ENCODE measurements around the gene GALNT18.

The GALNT18 gene

DNA sequence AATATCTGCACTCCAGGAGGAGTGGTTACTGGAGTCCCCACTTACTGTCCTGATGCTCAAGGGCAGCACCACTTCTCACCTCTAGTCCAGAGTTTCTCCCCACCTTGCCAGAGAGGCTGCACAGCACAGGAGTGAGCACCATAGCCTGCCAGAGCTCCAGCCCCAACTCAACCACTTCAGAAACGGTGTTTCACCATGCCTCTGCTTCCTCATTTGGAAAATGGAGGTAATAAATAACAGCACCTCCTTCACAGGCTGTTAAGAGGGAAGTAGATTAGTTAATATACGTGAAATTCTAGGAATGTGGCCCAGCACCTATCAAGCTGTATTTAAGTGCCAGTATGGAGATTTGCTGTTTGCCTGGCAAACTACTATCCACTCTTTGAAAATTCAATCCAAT is 63.0 kb downstream of the GALNT18 start:
- no peaks in the 10 kb centered on the region for H3K9me3 ChIP-seq (ENCODE audit: insufficient read depth, low read length)
- TF ChIP-seq EZH2phosphoT487 (conservative IDR thresholded peaks at IDR 0.05; ENCODE audit: low read length): no peak
- TF ChIP-seq, protein P1, sequence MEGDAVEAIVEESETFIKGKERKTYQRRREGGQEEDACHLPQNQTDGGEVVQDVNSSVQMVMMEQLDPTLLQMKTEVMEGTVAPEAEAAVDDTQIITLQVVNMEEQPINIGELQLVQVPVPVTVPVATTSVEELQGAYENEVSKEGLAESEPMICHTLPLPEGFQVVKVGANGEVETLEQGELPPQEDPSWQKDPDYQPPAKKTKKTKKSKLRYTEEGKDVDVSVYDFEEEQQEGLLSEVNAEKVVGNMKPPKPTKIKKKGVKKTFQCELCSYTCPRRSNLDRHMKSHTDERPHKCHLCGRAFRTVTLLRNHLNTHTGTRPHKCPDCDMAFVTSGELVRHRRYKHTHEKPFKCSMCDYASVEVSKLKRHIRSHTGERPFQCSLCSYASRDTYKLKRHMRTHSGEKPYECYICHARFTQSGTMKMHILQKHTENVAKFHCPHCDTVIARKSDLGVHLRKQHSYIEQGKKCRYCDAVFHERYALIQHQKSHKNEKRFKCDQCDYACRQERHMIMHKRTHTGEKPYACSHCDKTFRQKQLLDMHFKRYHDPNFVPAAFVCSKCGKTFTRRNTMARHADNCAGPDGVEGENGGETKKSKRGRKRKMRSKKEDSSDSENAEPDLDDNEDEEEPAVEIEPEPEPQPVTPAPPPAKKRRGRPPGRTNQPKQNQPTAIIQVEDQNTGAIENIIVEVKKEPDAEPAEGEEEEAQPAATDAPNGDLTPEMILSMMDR (IDR thresholded peaks at IDR 0.05; ENCODE audit: insufficient read depth, low read length, poor library complexity, severe bottlenecking): no peak
- H3K4me3 ChIP-seq (ENCODE audit: insufficient read depth, low read length, poor library complexity, severe bottlenecking): no peak overlapping the region
- no peaks in the 10 kb centered on the region for H3K79me2 ChIP-seq (ENCODE audit: insufficient read depth, low read length)
- H3K27ac ChIP-seq (ENCODE audit: low read depth, low read length): no peak overlapping the region
- H3K4me2 ChIP-seq (ENCODE audit: low read depth, low read length, poor library complexity, severe bottlenecking): no peak overlapping the region
- no peak overlapping the region for H3K9ac ChIP-seq (ENCODE audit: low read length)
- H2AFZ ChIP-seq (ENCODE audit: low read depth, low read length, severe bottlenecking): no peak overlapping the region
- H3K9me2 ChIP-seq (replicated peaks; ENCODE audit: insufficient read depth, low read length): no peaks in the 10 kb centered on the region
- no peaks in the 10 kb centered on the region for H3F3A ChIP-seq (ENCODE audit: insufficient read depth)
- no peaks in the 10 kb centered on the region for H4K20me1 ChIP-seq (ENCODE audit: low read depth, low read length)
- no peaks in the 10 kb centered on the region for H3K27me3 ChIP-seq (ENCODE audit: low read length)
- no peaks in the 10 kb centered on the region for H3K36me3 ChIP-seq (ENCODE audit: low read length)

DNA sequence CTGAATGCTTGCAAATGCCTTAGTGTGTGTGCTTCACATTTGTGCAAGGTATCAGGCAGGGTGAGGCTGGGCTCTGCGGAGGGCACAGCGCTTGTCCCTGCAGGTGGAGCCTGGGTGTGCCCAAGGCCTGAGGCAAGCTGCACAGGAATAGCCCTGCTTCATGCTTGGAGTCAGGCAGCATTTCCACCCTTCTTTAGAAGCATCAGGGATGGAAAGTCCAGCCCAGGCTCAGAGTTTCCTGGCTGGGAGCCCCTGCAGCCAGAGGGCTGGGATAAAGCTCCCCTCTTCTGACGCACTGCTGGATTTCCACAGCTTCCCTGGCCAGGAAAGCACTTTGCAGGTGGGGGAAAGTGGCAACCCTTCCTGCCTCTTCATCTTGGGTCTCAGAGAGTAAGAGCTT is 63.4 kb downstream of the GALNT18 start:
- Histone ChIP-seq H3F3A (ENCODE audit: insufficient read depth) (no peaks in the 10 kb centered on the region), H3K9me2 (replicated peaks; ENCODE audit: insufficient read depth, low read length) (no peaks in the 10 kb centered on the region), H3K9me3 (ENCODE audit: insufficient read depth, low read length) (no peaks in the 10 kb centered on the region), H3K27ac (ENCODE audit: low read depth, low read length) (no peak overlapping the region), H3K36me3 (ENCODE audit: low read length) (no peaks in the 10 kb centered on the region), H3K9ac (ENCODE audit: low read length) (no peak overlapping the region), H4K20me1 (ENCODE audit: low read depth, low read length) (no peaks in the 10 kb centered on the region), H3K4me3 (ENCODE audit: insufficient read depth, low read length, poor library complexity, severe bottlenecking) (no peak overlapping the region), H3K4me2 (ENCODE audit: low read depth, low read length, poor library complexity, severe bottlenecking) (no peak overlapping the region), H3K27me3 (ENCODE audit: low read length) (no peaks in the 10 kb centered on the region), H2AFZ (ENCODE audit: low read depth, low read length, severe bottlenecking) (no peak overlapping the region), H3K79me2 (ENCODE audit: insufficient read depth, low read length) (no peaks in the 10 kb centered on the region)
- TF ChIP-seq EZH2phosphoT487 (conservative IDR thresholded peaks at IDR 0.05; ENCODE audit: low read length): no peak
- TF ChIP-seq, protein P1 (IDR thresholded peaks at IDR 0.05; ENCODE audit: insufficient read depth, low read length, poor library complexity, severe bottlenecking): no peak

DNA sequence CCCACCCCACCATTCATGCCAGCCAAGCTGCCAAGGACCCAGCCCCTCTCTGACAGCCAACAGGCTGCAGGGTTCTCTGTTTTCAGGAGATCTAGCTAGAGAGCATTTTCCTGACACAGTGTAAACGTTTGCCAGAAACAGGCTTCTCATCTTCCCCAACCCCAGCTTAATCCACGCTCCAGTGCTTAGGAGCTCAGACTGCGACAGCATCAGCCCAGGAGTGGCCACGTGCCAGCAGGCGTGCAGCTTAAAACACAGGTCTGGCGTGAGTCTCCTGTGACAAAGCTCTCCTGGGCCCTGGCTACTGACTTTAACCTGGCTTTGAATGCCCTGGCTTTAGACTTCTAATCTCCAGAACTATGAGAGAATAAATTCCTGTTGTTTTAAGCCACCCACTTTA is 66.6 kb downstream of the GALNT18 start:
- Histone ChIP-seq H3K4me2 (ENCODE audit: low read depth, low read length, poor library complexity, severe bottlenecking) (no peak overlapping the region), H2AFZ (ENCODE audit: low read depth, low read length, severe bottlenecking) (no peak overlapping the region), H3K79me2 (ENCODE audit: insufficient read depth, low read length) (no peaks in the 10 kb centered on the region), H3K9ac (ENCODE audit: low read length) (no peak overlapping the region), H3K9me2 (replicated peaks; ENCODE audit: insufficient read depth, low read length) (no peaks in the 10 kb centered on the region), H3K27me3 (ENCODE audit: low read length) (no peaks in the 10 kb centered on the region), H3K9me3 (ENCODE audit: insufficient read depth, low read length) (no peaks in the 10 kb centered on the region), H3K4me3 (ENCODE audit: insufficient read depth, low read length, poor library complexity, severe bottlenecking) (no peak overlapping the region), H3K27ac (ENCODE audit: low read depth, low read length) (no peak overlapping the region), H3K36me3 (ENCODE audit: low read length) (no peaks in the 10 kb centered on the region), H4K20me1 (ENCODE audit: low read depth, low read length) (no peaks in the 10 kb centered on the region), H3F3A (ENCODE audit: insufficient read depth) (no peaks in the 10 kb centered on the region)
- no peak for TF ChIP-seq EZH2phosphoT487 (conservative IDR thresholded peaks at IDR 0.05; ENCODE audit: low read length)
- TF ChIP-seq, protein P1 (IDR thresholded peaks at IDR 0.05; ENCODE audit: insufficient read depth, low read length, poor library complexity, severe bottlenecking): no peak

All from SU-DHL-6 (cell line).